SH-SY5Y (cell line): ENCODE results near the gene CACNA2D1.

Source experiments
- GATA2 ChIP-seq: IDR thresholded peaks from 2 replicates; pipeline ENCODE4 v1.6.1; 2011; ENCODE audit warnings: mild to moderate bottlenecking, low read depth, low read length
- GATA3 ChIP-seq: IDR thresholded peaks from 2 replicates; pipeline ENCODE4 v1.6.1; 2011; ENCODE audit warnings: low read depth, mild to moderate bottlenecking, low read length, moderate library complexity

- TF ChIP-seq GATA3 (no peak), GATA2 (no peak)
Measured at GRCh38 chr7:82128546-82128945, 315.0 kb downstream of the CACNA2D1 start.
